T-cell (primary cell): Measurements from ENCODE around the gene C6orf62. TPM values are rescaled to one million over a fixed set of nuclear protein-coding genes. Genes with fewer than 3 reads are reported as not detected.
"Not testable (repeated sequence)": the region's sequence is repeated elsewhere in the genome, so short reads cannot be mapped to it uniquely, and the experiment has no call there.

Source experiments
- ATAC-seq, 4 experiments: fragments of 200-7000 bp in 3 of 4; fragments of 150-1000 bp in 1 of 4; cut with Tn5 transposase; replicated peaks in 1 of 4; 1 replicate in 3 of 4; 2 replicates in 1 of 4; pipeline ENCODE4 v1.10.0; 2021; ENCODE audit warnings: moderate library complexity in 3 of 4, mild to moderate bottlenecking in 2 of 4, moderate number of reproducible peaks in 1 of 4
- CTCF ChIA-PET, 2 donors: fragments of 300-600 bp; sonication (Branson Sonifier 250); formaldehyde crosslinking; loops; one replicate each; lab custom pipeline; 2022; ENCODE audit warnings: antibody characterized with exemption in 2 of 2; lab: Charles Lee
- POLR2A ChIA-PET, 2 donors: fragments of 300-600 bp; sonication (Branson Sonifier 250); formaldehyde crosslinking; loops; one replicate each; lab custom pipeline; 2022; ENCODE audit warnings: antibody characterized with exemption in 2 of 2; lab: Charles Lee
- DNase-seq, 35 experiments: peaks; one replicate each; pipeline versions ENCODE4 v3.0.0 to v3.0.0-alpha.2; 2013 to 2023
- H3K27ac ChIP-seq: one replicate; pipeline ENCODE4 v1.5.1; 2013; ENCODE audit warnings: low read length
- H3K27me3 ChIP-seq, 2 experiments: replicated peaks in 1 of 2; 1 replicate in 1 of 2; 2 replicates in 1 of 2; pipeline versions ENCODE4 v1.6.1 to v1.7.0; 2013; ENCODE audit warnings: low read length in 1 of 2, mixed read lengths in 1 of 2; ENCODE audit not compliant: control insufficient read depth in 2 of 2, insufficient read depth in 2 of 2; ENCODE audit errors: extremely low read depth in 1 of 2
- H3K36me3 ChIP-seq, 2 donors: 1 replicate in 1 of 2; 2 replicates in 1 of 2; pipeline versions ENCODE4 v1.6.1 to v1.7.0; 2013; ENCODE audit warnings: low read length in 1 of 2; ENCODE audit not compliant: control insufficient read depth in 2 of 2, insufficient read depth in 1 of 2; ENCODE audit errors: extremely low read depth in 1 of 2
- H3K4me1 ChIP-seq, 2 experiments: 1 replicate in 1 of 2; 2 replicates in 1 of 2; pipeline versions ENCODE4 v1.6.1 to v1.7.0; 2013; ENCODE audit warnings: low read length in 2 of 2, mixed read lengths in 1 of 2; ENCODE audit not compliant: insufficient read depth in 2 of 2, control insufficient read depth in 1 of 2; ENCODE audit errors: extremely low read depth in 1 of 2
- H3K4me3 ChIP-seq, 2 donors: 1 replicate in 1 of 2; 2 replicates in 1 of 2; pipeline versions ENCODE4 v1.5.1 to v1.7.0; 2013; ENCODE audit warnings: mild to moderate bottlenecking in 2 of 2, low read length in 1 of 2, moderate library complexity in 1 of 2; ENCODE audit not compliant: control insufficient read depth in 1 of 2; ENCODE audit errors: extremely low read depth in 1 of 2
- H3K9me3 ChIP-seq: 2 replicates; pipeline ENCODE4 v1.7.0; 2013
- H3K27ac Mint-ChIP-seq, 2 donors: one replicate each; pipeline ENCODE4 v1.8.0; 2020 to 2021; ENCODE audit warnings: mild to moderate bottlenecking in 2 of 2, mixed read lengths in 2 of 2
- H3K27me3 Mint-ChIP-seq, 2 donors: one replicate each; pipeline ENCODE4 v1.8.0; 2021 to 2022; ENCODE audit warnings: mixed read lengths in 2 of 2
- H3K36me3 Mint-ChIP-seq: one replicate; pipeline ENCODE4 v1.8.0; 2021; ENCODE audit warnings: mixed read lengths
- H3K4me1 Mint-ChIP-seq, 3 donors: one replicate each; pipeline ENCODE4 v1.8.0; 2020 to 2022; ENCODE audit warnings: mixed read lengths in 3 of 3, mild to moderate bottlenecking in 1 of 3
- H3K4me3 Mint-ChIP-seq, 3 donors: one replicate each; pipeline ENCODE4 v1.8.0; 2020 to 2022; ENCODE audit warnings: mild to moderate bottlenecking in 3 of 3, mixed read lengths in 3 of 3, moderate library complexity in 3 of 3
- H3K9me3 Mint-ChIP-seq, 3 donors: one replicate each; pipeline ENCODE4 v1.8.0; 2020 to 2022; ENCODE audit warnings: mixed read lengths in 3 of 3
- WGBS: methylation state at CpG from one replicate; pipeline ENCODE4 v1.1.5; 2013; ENCODE audit warnings: missing lambda C conversion rate; ENCODE audit not compliant: insufficient coverage; 5-methylcytosine and 5-hydroxymethylcytosine counted together
- total RNA-seq, 35 experiments: library from RNA in 6 of 35; stranded (reverse) in 6 of 35; fragments of 120-200 nt in 1 of 35; gene quantifications; one replicate each; pipeline versions ENCODE4 v1.2.1 to v1.2.4 and lab custom pipeline; 2013 to 2026

C6orf62 gene
- total RNA-seq, 5 donors from 2014 or later (not counting 1 experiment from before 2014, with no cell fraction given), result 114 to 146 (median 135) TPM

DNA sequence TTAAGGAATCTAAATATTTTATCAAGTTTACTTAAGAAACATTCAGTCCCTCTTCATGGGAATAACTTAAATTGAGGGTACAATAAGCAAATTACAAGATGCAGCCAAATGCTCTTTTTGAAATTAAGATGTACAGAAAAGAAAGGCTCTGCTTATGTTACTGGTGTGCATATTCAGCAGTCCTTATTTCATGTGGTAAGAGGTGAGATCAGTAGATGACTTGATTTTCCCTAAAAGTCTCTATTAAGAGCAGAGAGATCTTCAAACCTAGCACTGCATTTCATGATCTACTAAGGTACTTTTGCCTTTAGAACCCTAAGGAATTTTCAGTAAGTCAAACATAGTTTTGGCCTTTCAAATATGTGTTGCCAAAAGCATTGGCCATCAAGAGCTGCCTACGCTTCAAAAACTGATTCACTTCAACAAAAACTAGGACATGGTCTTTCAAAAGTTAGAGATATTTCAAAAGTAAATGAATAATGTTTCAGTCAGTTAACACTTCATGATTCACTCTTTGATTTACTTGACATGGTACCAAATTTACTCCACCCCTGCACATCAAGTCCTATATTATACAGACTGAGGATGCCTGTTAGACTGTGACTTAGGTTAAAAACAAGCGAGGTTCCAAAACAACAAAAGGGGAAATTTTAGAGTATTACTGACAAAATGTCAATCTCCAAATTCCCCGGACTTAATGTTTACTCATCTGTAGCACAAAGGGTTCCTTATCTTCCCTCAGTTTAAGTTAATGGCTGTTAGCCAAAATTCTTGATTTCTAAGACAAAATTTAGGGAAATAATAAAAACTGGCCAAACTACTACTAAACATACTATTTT is 19.2 kb downstream of the C6orf62 start:
- H3K4me3 ChIP-seq, result no peak overlapping the region
- H3K27ac Mint-ChIP-seq, result peak overlapping the region; percentile 35 to 40
- POLR2A ChIA-PET, result no interaction called here
- no peak overlapping the region for H3K4me3 Mint-ChIP-seq
- CTCF ChIA-PET, result interaction anchor here in 1 of 2 donors (1.1 kb wide), 1 partner anchor 119 kb away, joined by 3 read pairs; no protein-coding TSS in a partner anchor
- H3K4me1 Mint-ChIP-seq, result peaks cover 24 to 33% (median 30%) of the 10 kb centered on the region in 3 donors
- H3K9me3 Mint-ChIP-seq, result no peaks in the 10 kb centered on the region
- WGBS, result no CpG with 5 or more reads among the region's 3 CpGs
- H3K27me3 ChIP-seq, result no peaks in the 10 kb centered on the region
- H3K27ac ChIP-seq, result no peak overlapping the region
- peaks cover 0 to 43% of the 10 kb centered on the region in 2 donors for H3K36me3 ChIP-seq
- no peak for ATAC-seq
- no peaks in the 10 kb centered on the region for H3K4me1 ChIP-seq
- H3K27me3 Mint-ChIP-seq, result no peaks in the 10 kb centered on the region
- DNase-seq, result no peak
- peaks cover 13% of the 10 kb centered on the region for H3K36me3 Mint-ChIP-seq
- H3K9me3 ChIP-seq, result no peaks in the 10 kb centered on the region

GRCh38 chr6:24696097-24696496 is 22.9 kb downstream of the C6orf62 start:
- H3K9me3 Mint-ChIP-seq, result no peaks in the 10 kb centered on the region
- H3K36me3 ChIP-seq, result peaks cover 0 to 10% of the 10 kb centered on the region in 2 donors
- H3K36me3 Mint-ChIP-seq, result no peaks in the 10 kb centered on the region
- H3K27me3 Mint-ChIP-seq, result no peaks in the 10 kb centered on the region
- peaks cover 0 to 2% of the 10 kb centered on the region in 2 experiments for H3K4me1 ChIP-seq
- ATAC-seq (no peak), DNase-seq (no peak)
- no CpG with 5 or more reads among the region's 2 CpGs for WGBS
- H3K4me3 Mint-ChIP-seq, result no peak overlapping the region
- H3K4me3 ChIP-seq, result no peak overlapping the region
- no peaks in the 10 kb centered on the region for H3K27me3 ChIP-seq
- no peak overlapping the region for H3K27ac Mint-ChIP-seq
- POLR2A ChIA-PET, result no interaction called here
- H3K9me3 ChIP-seq, result no peaks in the 10 kb centered on the region
- H3K4me1 Mint-ChIP-seq, result peaks cover 16 to 27% (median 20%) of the 10 kb centered on the region in 3 donors
- CTCF ChIA-PET, result interaction anchor here (0.7 to 3.3 kb wide), 4 partner anchors 112 to 134 kb away, joined by 4 to 23 read pairs (median 6); no protein-coding TSS in a partner anchor
- H3K27ac ChIP-seq, result no peak overlapping the region

- H3K27me3 Mint-ChIP-seq, POLR2A ChIA-PET: not testable (repeated sequence)
Measured at GRCh38 chr6:24695635-24696034, 23.3 kb downstream of the C6orf62 start.

GRCh38 chr6:24694198-24694597 is 24.8 kb downstream of the C6orf62 start:
- H3K27me3 ChIP-seq, result no peaks in the 10 kb centered on the region
- ATAC-seq, result no peak
- WGBS, result no CpG with 5 or more reads among the region's 1 CpG
- peaks cover 0 to 2% of the 10 kb centered on the region in 2 donors for H3K36me3 ChIP-seq
- Mint-ChIP-seq H3K4me3 (no peak overlapping the region), H3K4me1 (peaks cover 13 to 21% (median 16%) of the 10 kb centered on the region in 3 donors), H3K27me3 (no peaks in the 10 kb centered on the region), H3K27ac (no peak overlapping the region), H3K9me3 (no peaks in the 10 kb centered on the region), H3K36me3 (no peaks in the 10 kb centered on the region)
- ChIA-PET POLR2A (no interaction called here), CTCF (interaction anchor here (1.0 to 3.3 kb wide), 3 partner anchors 109 to 113 kb away, joined by 3 to 23 read pairs (median 7); no protein-coding TSS in a partner anchor)
- peaks cover 0 to 2% of the 10 kb centered on the region in 2 experiments for H3K4me1 ChIP-seq
- no peak for DNase-seq
- H3K4me3 ChIP-seq, result no peak overlapping the region
- H3K27ac ChIP-seq, result no peak overlapping the region
- no peaks in the 10 kb centered on the region for H3K9me3 ChIP-seq

More at GRCh38 chr6:24695635-24696034, 23.3 kb downstream of the C6orf62 start:
- not testable (repeated sequence) for H3K9me3 ChIP-seq, H3K27me3 ChIP-seq, H3K4me3 ChIP-seq, H3K36me3 Mint-ChIP-seq, H3K9me3 Mint-ChIP-seq, H3K4me3 Mint-ChIP-seq, H3K36me3 ChIP-seq, H3K27ac ChIP-seq, H3K4me1 ChIP-seq
- Mint-ChIP-seq H3K4me1 (peaks cover 16 to 22% (median 17%) of the 10 kb centered on the region in 3 donors), H3K27ac (peak overlapping the region in 1 of 2 donors; percentile 30)
- DNase-seq, result peak in 26 of 35 experiments; percentile 2 to 71 (median 22)
- peak; percentile 76 to 88 (median 80) for ATAC-seq
- WGBS, result 20% methylated on average over 2 of the region's 8 CpGs
- CTCF ChIA-PET, result interaction anchor here (0.8 to 3.3 kb wide), 3 partner anchors 111 to 115 kb away, joined by 4 to 23 read pairs (median 7); no protein-coding TSS in a partner anchor

DNA sequence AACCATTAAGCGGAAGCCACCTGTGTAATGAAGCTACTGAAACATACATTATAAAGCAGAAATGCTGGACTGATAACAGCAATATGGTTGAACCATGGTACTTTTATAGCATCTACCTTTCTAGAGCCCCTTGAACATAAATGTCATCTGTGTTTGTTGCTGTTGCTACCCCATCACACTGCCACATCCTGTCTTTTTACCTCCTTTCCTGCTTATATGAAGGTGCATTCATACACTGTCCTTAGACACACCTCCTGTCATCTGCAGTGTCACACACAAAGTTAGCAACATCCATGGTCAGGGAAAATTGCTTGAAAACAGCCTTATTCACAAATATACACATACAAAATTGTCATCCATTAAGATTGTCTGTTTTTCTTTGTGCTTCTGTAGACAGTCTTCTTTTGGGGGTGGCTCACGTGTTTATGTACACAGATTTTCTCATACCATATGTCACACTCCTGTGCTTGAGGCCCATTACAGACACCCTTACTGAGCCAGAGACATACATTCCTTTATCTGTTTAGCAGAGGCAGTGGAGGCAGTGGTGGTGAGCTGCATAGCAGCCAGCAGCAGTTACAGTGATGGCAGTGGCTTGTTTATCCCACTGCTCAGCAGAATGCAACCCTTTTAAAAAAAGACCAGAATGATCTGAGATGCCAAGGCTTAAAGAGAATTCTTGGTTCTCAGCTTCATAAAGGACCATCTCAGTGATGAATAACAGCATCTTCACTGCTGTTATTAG is 25.9 kb downstream of the C6orf62 start:
- Histone ChIP-seq H3K4me1 (peaks cover 0 to 2% of the 10 kb centered on the region in 2 experiments), H3K27me3 (no peaks in the 10 kb centered on the region), H3K36me3 (peaks cover 0 to 5% of the 10 kb centered on the region in 2 donors), H3K27ac (no peak overlapping the region), H3K4me3 (no peak overlapping the region), H3K9me3 (no peaks in the 10 kb centered on the region)
- ATAC-seq (peak; percentile 34 to 72 (median 68)), DNase-seq (peak in 1 of 35 experiments; percentile 3)
- no peak overlapping the region for H3K27ac Mint-ChIP-seq
- POLR2A ChIA-PET, result no interaction called here
- WGBS, result no CpG with 5 or more reads among the region's 2 CpGs
- CTCF ChIA-PET, result interaction anchor here in 1 of 2 donors (1.9 kb wide), 1 partner anchor 112 kb away, joined by 15 read pairs; no protein-coding TSS in a partner anchor
- H3K4me1 Mint-ChIP-seq, result peaks cover 11 to 21% (median 16%) of the 10 kb centered on the region in 3 donors
- H3K27me3 Mint-ChIP-seq, result no peaks in the 10 kb centered on the region
- H3K9me3 Mint-ChIP-seq, result no peaks in the 10 kb centered on the region
- no peaks in the 10 kb centered on the region for H3K36me3 Mint-ChIP-seq
- no peak overlapping the region for H3K4me3 Mint-ChIP-seq

DNA sequence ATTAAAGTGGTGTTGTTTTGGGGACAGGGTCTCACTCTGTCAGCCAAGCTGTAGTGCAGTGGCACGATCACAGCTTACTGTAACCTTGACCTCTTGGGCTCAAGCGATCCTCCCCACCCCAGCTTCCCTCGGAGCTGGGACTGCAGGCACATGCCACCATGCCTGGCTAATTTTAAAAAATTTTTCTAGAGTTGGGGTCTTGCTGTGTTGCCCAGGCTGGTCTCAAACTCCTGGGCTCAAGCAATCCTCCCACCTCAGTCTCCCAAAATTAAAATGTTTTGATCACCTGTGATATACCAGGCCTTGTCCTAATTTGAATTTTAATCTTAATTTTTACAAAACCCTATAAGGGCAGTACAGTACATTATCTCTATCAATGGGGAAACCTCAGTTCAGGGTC is 26.5 kb downstream of the C6orf62 start:
- no peaks in the 10 kb centered on the region for H3K27me3 Mint-ChIP-seq
- peaks cover 1% of the 10 kb centered on the region for H3K36me3 Mint-ChIP-seq
- H3K9me3 Mint-ChIP-seq, result no peaks in the 10 kb centered on the region
- H3K4me3 Mint-ChIP-seq, result no peak overlapping the region
- H3K4me1 Mint-ChIP-seq, result peaks cover 11 to 21% (median 16%) of the 10 kb centered on the region in 3 donors
- no peak overlapping the region for H3K27ac ChIP-seq
- H3K27ac Mint-ChIP-seq, result no peak overlapping the region
- no peaks in the 10 kb centered on the region for H3K27me3 ChIP-seq
- no peaks in the 10 kb centered on the region for H3K9me3 ChIP-seq
- H3K36me3 ChIP-seq, result peaks cover 0 to 3% of the 10 kb centered on the region in 2 donors
- ChIA-PET POLR2A (no interaction called here), CTCF (interaction anchor here (0.6 to 1.9 kb wide), 2 partner anchors 110 to 112 kb away, joined by 5 to 15 read pairs; no protein-coding TSS in a partner anchor)
- WGBS, result no CpG with 5 or more reads among the region's 3 CpGs
- no peak overlapping the region for H3K4me3 ChIP-seq
- DNase-seq (no peak), ATAC-seq (no peak)
- peaks cover 0 to 2% of the 10 kb centered on the region in 2 experiments for H3K4me1 ChIP-seq
